SK-N-DZ (cell line): ENCODE results near the gene KIFC1.

Experiments used
- DNase-seq: peaks from one replicate; pipeline ENCODE4 v3.0.0-alpha.2; 2015; ENCODE audit warnings: low spot score

KIFC1 gene

DNA sequence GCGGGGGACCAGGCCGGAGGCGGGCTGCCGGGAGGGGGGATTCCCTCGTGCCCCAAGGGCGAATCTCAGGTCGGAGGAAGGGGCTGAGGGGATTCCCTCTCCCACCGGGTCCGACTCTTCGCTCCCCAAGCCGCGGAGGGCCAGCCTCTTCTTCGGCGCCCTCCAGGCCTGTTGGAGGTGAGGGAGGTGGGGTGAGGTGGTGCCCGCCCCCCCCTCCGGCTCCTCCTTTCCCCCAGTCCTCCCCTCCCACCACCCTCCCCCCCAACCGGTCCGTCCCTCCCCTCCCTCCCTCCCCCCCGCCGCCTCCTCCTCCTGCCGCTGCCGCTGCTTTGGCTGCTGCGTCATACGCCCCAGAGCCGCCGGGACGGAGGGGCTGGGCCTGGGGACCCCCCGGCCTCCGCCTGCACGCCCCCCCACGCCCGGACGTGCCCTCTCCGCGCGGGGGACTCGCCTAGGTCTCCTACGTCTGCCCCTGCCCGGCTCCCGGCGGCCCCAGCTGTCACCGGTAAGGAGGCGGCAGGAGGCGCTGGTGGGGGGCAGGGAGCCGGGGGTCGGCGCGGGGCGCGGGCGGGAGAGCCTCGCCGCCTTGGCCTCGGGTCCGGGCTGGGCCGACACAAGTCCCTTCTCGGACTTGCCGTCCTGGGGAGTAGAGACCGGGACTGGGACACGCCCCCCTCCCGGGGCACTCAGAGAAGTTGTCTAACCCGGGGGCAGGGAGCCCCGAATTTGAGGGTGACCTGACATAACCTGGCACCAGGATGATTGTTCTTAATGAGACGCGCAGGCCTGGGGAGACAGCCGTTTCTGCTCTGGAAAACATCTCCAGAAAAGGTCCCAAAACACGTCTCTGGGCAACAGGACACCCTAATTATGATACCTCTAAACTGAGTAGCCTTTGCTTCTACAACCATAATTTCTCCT, 19.3 kb downstream of the KIFC1 start, which contains the start of gene PHF1:
TSS of gene PHF1 (plus strand) at position 304 of the 921 bp plus-strand sequence. CDS start 1,250 bp downstream, outside the sequence.
- peak; percentile 45 for DNase-seq

DNA sequence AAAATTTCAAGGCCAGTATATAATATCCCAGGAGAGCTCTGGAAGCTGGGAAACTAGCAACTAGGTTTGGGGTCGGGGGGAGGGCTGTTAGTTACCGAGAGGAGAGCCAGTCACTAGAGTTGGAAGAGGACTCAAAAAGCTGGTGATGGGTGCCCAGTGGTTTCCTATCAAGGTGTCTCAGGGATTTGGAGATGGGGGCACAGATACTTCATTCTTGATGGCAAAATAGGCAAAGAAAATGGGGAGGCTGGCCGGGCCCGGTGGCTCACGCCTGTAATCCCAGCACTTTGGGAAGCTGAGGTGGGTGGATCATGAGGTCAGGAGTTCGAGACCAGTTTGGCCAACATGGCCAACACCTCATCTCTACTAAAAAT, 20.0 kb downstream of the KIFC1 start:
- no peak for DNase-seq

- DNase-seq, result no peak
Measured at GRCh38 chr6:33412140-33413009, 20.8 kb downstream of the KIFC1 start.

GRCh38 chr6:33413241-33414120, 21.9 kb downstream of the KIFC1 start:
- DNase-seq, result no peak

- no peak for DNase-seq
Measured at GRCh38 chr6:33414592-33415271, 23.1 kb downstream of the KIFC1 start.

GRCh38 chr6:33415831-33416230, 24.2 kb downstream of the KIFC1 start:
- DNase-seq, result no peak

DNA sequence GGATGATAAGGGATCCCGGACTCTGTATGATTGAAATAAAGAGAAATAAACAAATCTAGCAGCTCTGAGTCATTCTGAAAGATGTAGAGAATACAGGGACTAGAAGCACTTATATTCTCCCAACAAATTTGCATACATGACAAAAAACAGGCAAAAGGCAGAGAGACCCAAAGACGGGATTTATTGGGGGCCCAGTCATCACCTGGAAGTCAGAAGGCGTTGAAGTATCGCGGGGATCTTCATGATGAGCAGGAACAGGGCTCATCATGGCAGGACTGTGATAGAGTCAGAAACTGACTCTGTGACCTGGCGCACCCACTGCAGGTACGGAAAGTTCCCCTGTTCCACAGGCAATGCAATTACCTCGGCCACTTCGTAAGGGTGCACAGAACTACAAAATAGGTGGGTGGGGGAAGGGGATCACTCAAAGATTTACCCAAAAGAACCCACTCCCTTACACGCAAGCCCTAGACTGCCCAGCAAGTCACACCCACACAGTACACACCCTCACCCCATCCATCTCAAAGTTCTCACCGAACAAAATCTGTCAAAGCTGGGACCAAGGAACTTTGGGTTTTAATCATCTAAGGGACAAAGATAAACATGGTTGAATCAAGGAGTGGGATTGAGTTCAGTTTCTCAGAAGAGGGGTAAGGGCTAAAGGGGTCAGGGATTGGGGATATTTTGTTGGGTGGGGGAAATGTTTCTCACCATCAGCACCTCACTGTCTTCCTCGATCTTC, 24.9 kb downstream of the KIFC1 start:
- DNase-seq, result no peak

DNA sequence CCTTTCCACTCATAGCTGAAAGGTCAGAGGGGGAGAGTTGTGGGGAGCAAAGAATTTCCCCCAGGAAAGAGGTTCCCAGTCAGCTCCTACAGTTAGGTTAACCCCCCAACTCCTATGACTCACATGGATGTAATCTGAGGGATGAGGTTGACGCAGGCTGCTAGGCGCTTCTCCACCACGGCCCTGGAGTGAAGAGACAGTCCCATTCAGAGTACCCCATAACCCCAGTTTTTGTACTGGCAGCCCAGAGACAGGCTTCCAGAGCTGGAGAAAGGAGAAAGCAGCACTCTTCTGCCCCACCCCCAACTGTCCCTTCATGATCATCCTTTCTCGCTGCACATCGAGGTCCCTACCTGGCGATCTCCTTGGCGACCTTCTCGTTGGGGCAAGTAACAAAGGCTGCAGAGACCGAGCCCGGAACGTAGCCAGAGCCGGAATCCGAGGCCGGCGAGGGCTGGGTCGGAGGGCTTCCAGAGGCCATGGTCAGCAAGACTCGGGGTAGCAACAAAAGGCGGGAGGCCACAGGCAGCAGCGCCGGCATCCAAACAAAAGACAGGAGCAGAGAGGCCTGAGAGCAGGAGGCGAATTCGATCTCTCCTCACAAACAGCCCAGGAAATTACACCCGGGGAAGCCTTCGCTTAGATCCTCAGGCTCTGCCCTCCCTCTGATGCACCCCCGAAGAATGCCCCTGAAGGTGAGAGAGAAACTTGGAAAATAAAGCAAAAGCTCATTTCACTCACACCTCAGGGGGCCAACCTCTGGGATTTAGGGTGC, 25.7 kb downstream of the KIFC1 start:
- DNase-seq, result no peak

DNA sequence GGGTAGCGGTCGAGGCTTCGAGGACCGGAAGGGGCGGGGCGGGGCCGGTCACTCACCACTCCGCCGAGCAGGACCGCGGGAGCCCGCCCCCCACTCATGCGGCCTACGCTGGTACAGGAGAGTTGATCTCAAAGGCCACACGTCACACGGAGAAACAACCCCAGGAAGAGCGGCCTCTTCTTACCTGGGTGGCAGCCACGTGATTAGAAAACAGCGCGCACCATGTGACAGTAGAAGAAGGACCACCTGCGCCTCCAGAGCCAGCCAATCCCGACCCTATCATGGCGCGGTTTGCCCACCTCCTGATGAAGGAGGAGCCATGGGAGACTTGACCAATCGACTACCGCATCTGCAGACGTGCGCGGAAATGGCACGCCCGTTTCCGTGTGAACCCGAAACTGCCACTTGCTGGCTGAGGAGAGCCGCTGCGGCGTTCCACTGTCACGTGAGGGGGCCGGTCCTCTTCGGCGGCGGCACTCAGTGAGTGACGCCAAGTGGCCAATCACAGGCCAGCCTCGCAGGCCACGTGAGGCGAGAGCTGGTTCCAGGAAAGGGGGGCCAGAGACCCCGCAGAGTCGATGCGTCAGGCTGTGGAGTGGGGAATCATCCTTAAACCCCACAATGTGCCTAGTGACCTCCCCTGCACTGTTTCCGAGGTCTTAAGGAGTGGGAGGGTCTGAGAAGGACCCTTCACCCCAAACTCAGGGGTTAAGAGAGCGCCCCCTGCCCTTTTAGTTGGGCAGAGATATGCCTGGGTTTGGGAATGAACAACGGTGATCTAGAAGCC, 26.5 kb downstream of the KIFC1 start, which contains the start of gene CUTA:
TSS of gene CUTA (minus strand) at position 205 of the 787 bp plus-strand sequence. CDS start at position 98, 107 bp downstream.
- peak; percentile 99 for DNase-seq

DNA sequence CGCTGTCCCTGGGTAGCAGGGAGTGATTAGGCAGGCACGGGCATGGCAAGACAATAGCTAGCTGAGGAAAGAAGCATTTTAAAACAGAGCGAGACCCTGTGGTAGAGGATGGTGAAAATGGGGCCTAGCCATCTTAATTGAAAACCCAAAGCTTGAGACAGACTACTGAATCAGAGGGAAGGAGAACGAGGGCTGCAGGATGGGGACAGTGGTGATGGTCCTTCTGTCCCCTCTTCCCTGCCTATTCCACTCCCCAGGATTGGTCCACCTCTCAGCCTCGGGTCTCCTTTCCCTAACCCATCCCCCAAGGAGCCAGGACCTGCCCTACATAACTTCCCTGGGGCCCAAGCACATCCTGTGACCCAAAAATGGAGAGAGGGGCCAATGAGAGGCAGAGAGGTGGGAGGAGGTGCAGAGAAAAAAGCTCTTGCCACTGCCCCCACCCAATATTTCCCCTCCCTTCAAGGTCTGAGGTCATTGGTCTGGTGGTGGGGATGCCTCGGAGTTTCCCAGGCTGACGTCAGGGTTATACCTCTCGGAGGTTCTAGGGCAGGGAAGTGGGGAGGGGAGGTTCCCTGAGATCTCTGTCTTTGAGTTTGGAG, 27.2 kb downstream of the KIFC1 start:
- no peak for DNase-seq

GRCh38 chr6:33419580-33420490, 28.2 kb downstream of the KIFC1 start, which contains the start of gene SYNGAP1:
Gene SYNGAP1, plus strand, starts transcription at chr6:33420065. Its CDS starts 200 bp downstream, at chr6:33420265.
- DNase-seq, result peak; percentile 73

DNA sequence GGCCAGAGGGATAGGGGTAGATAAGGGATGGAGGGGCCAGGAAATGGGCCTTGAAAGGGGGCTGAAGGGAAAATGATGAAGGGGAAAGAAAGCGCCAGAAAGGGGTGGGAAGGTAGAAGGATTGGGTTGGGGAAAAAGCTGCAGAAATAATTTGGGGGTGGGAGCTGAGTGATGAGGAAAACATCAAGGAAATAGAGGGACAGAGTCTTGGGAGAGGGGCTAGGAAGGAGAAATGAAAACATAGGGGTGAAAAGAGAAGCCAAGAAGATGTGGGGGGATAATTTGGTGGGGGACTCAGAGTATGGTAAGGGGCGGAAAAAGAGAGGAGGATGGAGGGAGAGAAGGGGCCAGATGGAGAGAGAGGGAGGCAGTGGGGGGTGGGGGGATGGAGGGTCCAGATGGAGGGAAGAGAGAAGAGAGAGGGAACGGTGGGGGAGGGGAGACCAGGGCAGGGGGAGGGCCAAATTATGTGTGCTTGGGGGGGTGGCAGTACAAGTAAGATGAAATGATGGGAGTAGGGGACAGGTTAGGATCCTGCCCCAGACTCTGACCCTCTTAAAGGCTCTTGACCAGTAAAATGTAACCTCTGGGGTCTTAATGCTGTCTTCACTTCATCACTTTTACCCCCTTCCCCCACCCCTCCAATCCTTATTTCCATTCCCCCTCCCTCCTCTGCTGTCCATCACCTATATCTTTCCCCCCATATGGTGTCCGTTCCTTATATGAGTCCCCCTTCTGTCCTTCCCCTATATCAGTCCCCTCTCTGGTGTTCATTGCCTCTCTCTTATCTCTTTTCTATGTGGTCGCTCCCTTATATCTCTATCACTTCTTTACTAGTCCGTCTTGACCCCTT, 29.1 kb downstream of the KIFC1 start:
- DNase-seq, result peak; percentile 60

DNA sequence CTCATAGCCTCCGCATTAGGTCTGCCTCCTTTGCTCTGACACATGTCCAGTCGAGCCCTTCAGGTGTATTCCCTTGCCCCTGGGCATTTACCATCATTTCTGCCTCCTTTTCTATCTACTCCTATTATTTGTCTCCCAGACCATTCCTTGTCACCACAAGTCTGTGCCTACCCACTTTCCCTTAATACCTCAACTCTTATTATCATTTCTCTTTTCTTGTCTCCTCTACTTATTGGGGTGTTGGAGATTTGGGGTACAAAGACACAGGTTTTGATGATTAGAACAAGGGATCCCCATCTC, 29.7 kb downstream of the KIFC1 start:
- DNase-seq, result no peak

DNA sequence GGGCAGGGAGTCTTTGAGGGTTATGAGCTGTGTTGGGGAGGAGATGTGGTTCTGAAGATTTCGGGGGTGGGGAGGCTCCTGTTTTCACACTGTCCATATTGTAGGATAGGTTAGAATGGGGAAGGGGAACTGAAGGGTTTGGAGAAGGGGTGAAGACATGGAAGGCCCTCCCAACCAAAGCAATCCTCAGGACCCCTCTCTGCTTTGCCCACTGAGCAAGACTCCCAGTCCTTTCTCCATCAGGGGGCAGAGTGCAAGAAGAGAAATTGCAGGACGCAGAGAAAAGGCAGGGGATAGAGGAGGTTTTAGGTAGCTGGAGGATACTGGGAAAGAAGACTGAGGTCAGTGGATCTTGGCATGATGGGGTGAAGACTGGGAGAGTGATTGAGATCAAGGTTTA, 32.2 kb downstream of the KIFC1 start:
- DNase-seq, result no peak

- DNase-seq, result no peak
Measured at GRCh38 chr6:33424855-33425667, 33.4 kb downstream of the KIFC1 start.
